ENCODE data around the gene GRID1. TPM values are rescaled to one million over a fixed set of nuclear protein-coding genes. Genes with fewer than 3 reads are reported as not detected.

GRID1 gene
- total RNA-seq, 1 experiment from 2014 or later, result not detected

GRCh38 chr10:85679061-85679460 lies 687.5 kb downstream of the GRID1 start:
- H3K4me3 ChIP-seq (ENCODE audit: low read length), result no peak overlapping the region
- ATAC-seq (no peak), DNase-seq (no peak)
- H3K27me3 ChIP-seq (ENCODE audit: low read length), result no peaks in the 10 kb centered on the region
- no peak overlapping the region for H2AFZ ChIP-seq (ENCODE audit: low read length)
- no peaks in the 10 kb centered on the region for H3K79me2 ChIP-seq (ENCODE audit: low read length)
- H3K9ac ChIP-seq (ENCODE audit: low read length), result no peak overlapping the region
- H3K4me1 ChIP-seq (ENCODE audit: insufficient read depth, low read length), result no peaks in the 10 kb centered on the region
- POLR2A ChIA-PET (ENCODE audit: unreplicated experiment), result no interaction called here
- no peak overlapping the region for H3K4me2 ChIP-seq (ENCODE audit: low read length)
- H3F3A ChIP-seq (ENCODE audit: low read length, unreplicated experiment), result no peaks in the 10 kb centered on the region
- H4K20me1 ChIP-seq (ENCODE audit: low read length), result no peaks in the 10 kb centered on the region
- no peaks in the 10 kb centered on the region for H3K36me3 ChIP-seq (ENCODE audit: low read depth, low read length)
- CTCF ChIA-PET, result no interaction called here
- H3K27ac ChIP-seq (ENCODE audit: low read length), result no peak overlapping the region
- no peaks in the 10 kb centered on the region for H3K9me3 ChIP-seq (ENCODE audit: low read length)
- no peaks in the 10 kb centered on the region for H3K9me2 ChIP-seq (replicated peaks; ENCODE audit: low read length)
- no peak for TF ChIP-seq EZH2 (IDR thresholded peaks at IDR 0.05; ENCODE audit: low read length, unreplicated experiment)
- no peak for TF ChIP-seq CTCF (conservative IDR thresholded peaks at IDR 0.05; ENCODE audit: low read depth, low read length)
- no peak for TF ChIP-seq EZH2phosphoT487 (IDR thresholded peaks at IDR 0.05; ENCODE audit: borderline replicate concordance, low read length)
- BruUV-seq (replicated peaks), result no TSS peak
- intact Hi-C loops (cut with micrococcal nuclease), result no loop called here

GRCh38 chr10:85674851-85675250 lies 691.7 kb downstream of the GRID1 start:
- Histone ChIP-seq H4K20me1 (ENCODE audit: low read length) (no peaks in the 10 kb centered on the region), H3F3A (ENCODE audit: low read length, unreplicated experiment) (no peaks in the 10 kb centered on the region), H3K79me2 (ENCODE audit: low read length) (no peaks in the 10 kb centered on the region), H3K9me2 (replicated peaks; ENCODE audit: low read length) (no peaks in the 10 kb centered on the region), H3K4me1 (ENCODE audit: insufficient read depth, low read length) (no peaks in the 10 kb centered on the region), H3K9ac (ENCODE audit: low read length) (no peak overlapping the region), H3K4me3 (ENCODE audit: low read length) (no peak overlapping the region), H3K27me3 (ENCODE audit: low read length) (no peaks in the 10 kb centered on the region), H3K36me3 (ENCODE audit: low read depth, low read length) (no peaks in the 10 kb centered on the region), H3K27ac (ENCODE audit: low read length) (no peak overlapping the region), H3K4me2 (ENCODE audit: low read length) (no peak overlapping the region), H3K9me3 (ENCODE audit: low read length) (no peaks in the 10 kb centered on the region), H2AFZ (ENCODE audit: low read length) (no peak overlapping the region)
- intact Hi-C loops (cut with micrococcal nuclease), result no loop called here
- TF ChIP-seq CTCF (conservative IDR thresholded peaks at IDR 0.05; ENCODE audit: low read depth, low read length) (no peak), EZH2 (IDR thresholded peaks at IDR 0.05; ENCODE audit: low read length, unreplicated experiment) (no peak), EZH2phosphoT487 (IDR thresholded peaks at IDR 0.05; ENCODE audit: borderline replicate concordance, low read length) (no peak)
- no TSS peak for BruUV-seq (replicated peaks)
- DNase-seq (no peak), ATAC-seq (no peak)
- ChIA-PET CTCF (no interaction called here), POLR2A (ENCODE audit: unreplicated experiment) (no interaction called here)

DNA sequence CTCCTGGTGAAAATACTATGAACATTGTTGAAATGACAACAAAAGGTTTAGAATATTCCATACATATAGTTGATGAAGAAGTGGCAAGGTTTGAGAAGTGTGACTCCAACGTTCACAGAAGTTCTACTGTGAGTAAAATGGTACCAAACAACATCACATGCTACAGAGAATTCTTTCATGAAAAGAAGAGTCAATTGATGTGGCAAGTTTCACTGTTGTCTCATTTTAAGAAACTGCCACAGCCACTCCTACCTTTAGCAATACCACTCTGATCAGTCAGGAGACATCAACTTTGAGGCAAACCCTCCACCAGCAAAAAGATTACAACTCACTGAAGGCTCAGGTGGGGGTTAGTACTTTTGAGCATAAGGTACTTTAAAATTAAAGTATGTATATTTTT lies 693.3 kb downstream of the GRID1 start:
- DNase-seq, result no peak
- Histone ChIP-seq H4K20me1 (ENCODE audit: low read length) (no peaks in the 10 kb centered on the region), H3K9ac (ENCODE audit: low read length) (no peak overlapping the region), H3K9me2 (replicated peaks; ENCODE audit: low read length) (no peaks in the 10 kb centered on the region), H3K4me3 (ENCODE audit: low read length) (no peak overlapping the region), H3K79me2 (ENCODE audit: low read length) (no peaks in the 10 kb centered on the region), H3F3A (ENCODE audit: low read length, unreplicated experiment) (no peaks in the 10 kb centered on the region), H3K36me3 (ENCODE audit: low read depth, low read length) (no peaks in the 10 kb centered on the region), H3K9me3 (ENCODE audit: low read length) (no peaks in the 10 kb centered on the region), H3K4me1 (ENCODE audit: insufficient read depth, low read length) (no peaks in the 10 kb centered on the region), H3K27ac (ENCODE audit: low read length) (no peak overlapping the region), H2AFZ (ENCODE audit: low read length) (no peak overlapping the region), H3K27me3 (ENCODE audit: low read length) (no peaks in the 10 kb centered on the region), H3K4me2 (ENCODE audit: low read length) (no peak overlapping the region)
- no peak for TF ChIP-seq EZH2phosphoT487 (IDR thresholded peaks at IDR 0.05; ENCODE audit: borderline replicate concordance, low read length)
- TF ChIP-seq CTCF (conservative IDR thresholded peaks at IDR 0.05; ENCODE audit: low read depth, low read length), result no peak
- TF ChIP-seq EZH2 (IDR thresholded peaks at IDR 0.05; ENCODE audit: low read length, unreplicated experiment), result no peak
- intact Hi-C loops (cut with micrococcal nuclease), result no loop called here
- no TSS peak for BruUV-seq (replicated peaks)
- no peak for ATAC-seq
- CTCF ChIA-PET, result no interaction called here
- POLR2A ChIA-PET (ENCODE audit: unreplicated experiment), result no interaction called here

Measured in PC-3 (cell line).